Body of pancreas (tissue), 4 donors: ENCODE results near the gene MCF2L2. TPM values are rescaled to one million over a fixed set of nuclear protein-coding genes. Genes with fewer than 3 reads are reported as not detected.

ENCODE experiments used
- ATAC-seq: fragments of 150-250 bp; one replicate; pipeline ENCODE4 v1.9.1; 2016
- DNase-seq, 4 donors: peaks; one replicate each; pipeline ENCODE4 v3.0.0-alpha.2; 2019
- H3K27ac ChIP-seq, 4 donors: fragments of 200-600 bp; sonication (generic); 1 replicate in 3 of 4; 2 replicates in 1 of 4; pipeline versions ENCODE4 v1.5.1 to v1.6.1; 2016 to 2019; ENCODE audit warnings: mild to moderate bottlenecking in 1 of 4, mixed read lengths in 1 of 4, moderate library complexity in 1 of 4
- H3K27me3 ChIP-seq, 2 donors: fragments of 200-600 bp; sonication (generic); one replicate each; pipeline ENCODE4 v1.6.0; 2016; ENCODE audit warnings: mild to moderate bottlenecking in 1 of 2
- H3K36me3 ChIP-seq, 2 donors: fragments of 200-600 bp; sonication (generic); replicated peaks in 1 of 2; 2 replicates each; pipeline ENCODE4 v1.5.1; 2016; ENCODE audit warnings: low read depth in 2 of 2; ENCODE audit not compliant: insufficient read depth in 1 of 2
- H3K4me1 ChIP-seq: fragments of 200-600 bp; sonication (generic); one replicate; pipeline ENCODE4 v1.6.0; 2016
- H3K4me3 ChIP-seq, 2 donors: fragments of 200-600 bp; sonication (generic); 1 replicate in 1 of 2; 2 replicates in 1 of 2; pipeline ENCODE4 v1.5.1; 2016 to 2019
- H3K9me3 ChIP-seq, 3 donors: fragments of 200-600 bp; sonication (generic); 1 replicate in 2 of 3; 2 replicates in 1 of 3; pipeline ENCODE4 v1.5.1; 2016
- CTCF ChIP-seq, 7 experiments: fragments of 450-650 bp in 4 of 7; fragments of 200-600 bp in 3 of 7; sonication (generic) in 3 of 7; IDR thresholded peaks; one replicate each; pipeline ENCODE4 v1.5.1; 2016 to 2019; ENCODE audit warnings: antibody characterized with exemption in 7 of 7
- POLR2A ChIP-seq, 3 donors: fragments of 450-650 bp; IDR thresholded peaks; one replicate each; pipeline ENCODE4 v1.6.1; 2016; ENCODE audit warnings: antibody characterized with exemption in 3 of 3, mild to moderate bottlenecking in 2 of 3
- WGBS, 2 donors: methylation state at CpG; one replicate each; pipeline ENCODE4 v1.1.5; 2017; 5-methylcytosine and 5-hydroxymethylcytosine counted together
- intact Hi-C: fragments of 100-400 bp; cut with DNase I; formaldehyde crosslinking; loops from one replicate; pipeline ENCODE4 v1.15.1; 2023
- small RNA-seq: library from RNA; depleted of rRNA; stranded (forward); fragments of <200 nt; gene quantifications from one replicate; pipeline ENCODE3, GENCODE V24; 2016
- total RNA-seq, 2 donors: library from RNA; depleted of rRNA; stranded (reverse); fragments of >200 nt; gene quantifications; one replicate each; pipeline ENCODE4 v1.1.0, GENCODE V29; 2016

The MCF2L2 gene
- total RNA-seq, 2 donors from 2014 or later: 0.26 TPM; not detected in 1

GRCh38 chr3:183128709-183129108 is 299.7 kb downstream of the MCF2L2 start:
- DNase-seq (no peak), ATAC-seq (no peak)
- H3K27me3 ChIP-seq: no peaks in the 10 kb centered on the region
- TF ChIP-seq CTCF (IDR thresholded peaks at IDR 0.05) (no peak), POLR2A (IDR thresholded peaks at IDR 0.05) (no peak)
- H3K36me3 ChIP-seq: no peaks in the 10 kb centered on the region
- H3K4me1 ChIP-seq: no peaks in the 10 kb centered on the region
- intact Hi-C loops: loop anchor here (10.0 kb wide), 1 partner anchor 56 kb away; no protein-coding TSS in a partner anchor
- H3K9me3 ChIP-seq: no peaks in the 10 kb centered on the region
- H3K27ac ChIP-seq: no peak overlapping the region
- H3K4me3 ChIP-seq: no peak overlapping the region
- WGBS, 2 donors: 93 to 95% methylated on average over 3 of the region's 3 CpGs

Small RNAs within 50 kb of the gene (small RNA-seq; reads per million reads assigned to genes)
- gene RF00092 (not detected), gene RF00394 (not detected), gene RF01241 (not detected), gene RNA5SP151 (not detected), gene SNORA63D (7.6 reads per million, percentile 90 among the genes with 10 or more reads in this experiment)

Other genes with a start within 250 kb of the MCF2L2 start
- 1 to 10 TPM; 5.4 to 5.6 TPM for gene B3GNT5, start 175.4 kb downstream of the MCF2L2 start, total RNA-seq
- gene KLHL6, start 127.1 kb upstream of the MCF2L2 start, total RNA-seq: 1 to 10 TPM; 1.6 TPM
- 10 to 100 TPM; 22.7 to 46.2 TPM for gene KLHL24, start 207.0 kb upstream of the MCF2L2 start, total RNA-seq